Measurements from ENCODE around the gene GXYLT1. TPM values are rescaled to one million over a fixed set of nuclear protein-coding genes. Genes with fewer than 3 reads are reported as not detected.

GXYLT1 gene
- total and polyA plus RNA-seq, 3 donors from 2014 or later: 13.7 to 29.9 (median 28.5) TPM

GRCh38 chr12:42145552-42146215, 1.0 kb upstream of the GXYLT1 start:
- TF ChIP-seq POLR2A (IDR thresholded peaks at IDR 0.05): no peak
- TF ChIP-seq, protein P1, sequence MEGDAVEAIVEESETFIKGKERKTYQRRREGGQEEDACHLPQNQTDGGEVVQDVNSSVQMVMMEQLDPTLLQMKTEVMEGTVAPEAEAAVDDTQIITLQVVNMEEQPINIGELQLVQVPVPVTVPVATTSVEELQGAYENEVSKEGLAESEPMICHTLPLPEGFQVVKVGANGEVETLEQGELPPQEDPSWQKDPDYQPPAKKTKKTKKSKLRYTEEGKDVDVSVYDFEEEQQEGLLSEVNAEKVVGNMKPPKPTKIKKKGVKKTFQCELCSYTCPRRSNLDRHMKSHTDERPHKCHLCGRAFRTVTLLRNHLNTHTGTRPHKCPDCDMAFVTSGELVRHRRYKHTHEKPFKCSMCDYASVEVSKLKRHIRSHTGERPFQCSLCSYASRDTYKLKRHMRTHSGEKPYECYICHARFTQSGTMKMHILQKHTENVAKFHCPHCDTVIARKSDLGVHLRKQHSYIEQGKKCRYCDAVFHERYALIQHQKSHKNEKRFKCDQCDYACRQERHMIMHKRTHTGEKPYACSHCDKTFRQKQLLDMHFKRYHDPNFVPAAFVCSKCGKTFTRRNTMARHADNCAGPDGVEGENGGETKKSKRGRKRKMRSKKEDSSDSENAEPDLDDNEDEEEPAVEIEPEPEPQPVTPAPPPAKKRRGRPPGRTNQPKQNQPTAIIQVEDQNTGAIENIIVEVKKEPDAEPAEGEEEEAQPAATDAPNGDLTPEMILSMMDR (IDR thresholded peaks at IDR 0.05): no peak
- H3K4me3 ChIP-seq: peak overlapping the region; percentile 82 to 93
- H3K27ac ChIP-seq: peak overlapping the region; percentile 87 to 94
- 54 to 59% methylated on average over 11 of the region's 11 CpGs for WGBS, 2 donors
- H3K36me3 ChIP-seq (ENCODE audit: low read depth, missing control alignments): no peaks in the 10 kb centered on the region
- H3K4me1 ChIP-seq: peaks cover 23% of the 10 kb centered on the region
- no peaks in the 10 kb centered on the region for H3K9me3 ChIP-seq
- intact Hi-C loops (cut with DNase I; ENCODE audit: low total_unique reads): no loop called here
- DNase-seq: no peak
- no peaks in the 10 kb centered on the region for H3K27me3 ChIP-seq

DNA sequence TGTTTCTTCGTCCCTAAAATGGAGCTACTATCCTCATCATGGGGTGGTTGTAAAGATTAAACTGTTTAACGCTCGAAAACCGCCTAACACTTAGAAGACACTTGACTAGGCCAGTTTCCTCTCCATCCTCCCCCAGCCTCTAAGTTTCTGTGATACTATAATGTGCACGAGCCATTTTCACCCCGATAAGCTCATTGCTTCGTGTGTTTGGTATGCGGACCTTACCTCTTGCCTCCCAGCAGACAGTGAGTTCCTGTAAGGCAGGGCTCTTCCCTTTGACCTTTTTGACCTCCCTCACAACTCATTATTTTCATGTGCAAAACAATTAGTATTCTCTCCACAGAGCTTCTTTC, 499 bp upstream of the GXYLT1 start:
- DNase-seq: no peak
- intact Hi-C loops (cut with DNase I; ENCODE audit: low total_unique reads): no loop called here
- Histone ChIP-seq H3K9me3 (no peaks in the 10 kb centered on the region), H3K27ac (peak overlapping the region; percentile 87 to 94), H3K4me1 (peaks cover 26% of the 10 kb centered on the region), H3K27me3 (no peaks in the 10 kb centered on the region), H3K4me3 (peak overlapping the region; percentile 82 to 93), H3K36me3 (ENCODE audit: low read depth, missing control alignments) (no peaks in the 10 kb centered on the region)
- 12 to 16% methylated on average over 8 of the region's 8 CpGs for WGBS, 2 donors
- no peak for TF ChIP-seq POLR2A (IDR thresholded peaks at IDR 0.05)
- TF ChIP-seq, protein P1 (IDR thresholded peaks at IDR 0.05): no peak

- intact Hi-C loops (cut with DNase I; ENCODE audit: low total_unique reads): no loop called here
- peak overlapping the region; percentile 87 to 94 for H3K27ac ChIP-seq
- H3K9me3 ChIP-seq: no peaks in the 10 kb centered on the region
- no peaks in the 10 kb centered on the region for H3K27me3 ChIP-seq
- peaks cover 26% of the 10 kb centered on the region for H3K4me1 ChIP-seq
- peak; percentile 50 for DNase-seq
- TF ChIP-seq, protein P1 (IDR thresholded peaks at IDR 0.05): no peak
- no peak for TF ChIP-seq POLR2A (IDR thresholded peaks at IDR 0.05)
- peak overlapping the region; percentile 82 to 93 for H3K4me3 ChIP-seq
- H3K36me3 ChIP-seq (ENCODE audit: low read depth, missing control alignments): no peaks in the 10 kb centered on the region
- WGBS, 2 donors: 0% methylated on average over 10 to 21 of the region's 21 CpGs
Observed at GRCh38 chr12:42144158-42144407, 591 bp downstream of the GXYLT1 start.

DNA sequence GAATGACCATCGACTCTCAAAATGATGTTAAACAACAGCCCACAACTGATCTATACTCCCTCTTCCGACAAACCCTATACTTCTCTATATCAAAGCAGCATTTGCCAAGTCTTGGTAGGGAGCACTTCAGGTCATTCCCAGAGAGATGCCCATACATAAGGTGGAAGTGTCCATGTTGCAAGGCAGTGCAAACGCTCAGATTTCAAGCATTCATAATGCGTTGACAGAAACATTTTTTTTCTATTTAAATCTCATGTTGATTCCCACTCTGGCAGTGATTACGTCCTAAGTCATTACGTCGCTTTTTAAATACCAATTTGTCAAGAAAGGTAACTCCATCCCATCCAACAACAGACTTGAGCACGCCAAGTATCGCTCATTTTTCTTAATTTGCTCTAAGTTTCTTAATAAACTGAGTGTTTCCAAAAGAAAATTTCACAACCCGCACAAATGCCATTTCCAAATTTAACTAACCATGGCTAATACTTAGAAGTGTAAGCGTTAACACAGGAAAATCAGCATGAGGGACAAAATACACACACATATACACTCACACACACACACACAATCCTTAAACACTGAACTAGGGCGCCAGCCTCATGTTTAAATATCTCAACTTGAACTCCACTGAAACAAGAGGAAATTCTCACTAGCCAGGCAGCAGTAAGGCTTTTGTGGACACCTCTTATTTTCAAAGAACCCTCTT, 1.1 kb downstream of the GXYLT1 start:
- H3K27me3 ChIP-seq: no peaks in the 10 kb centered on the region
- 13 to 15% methylated on average over 12 of the region's 12 CpGs for WGBS, 2 donors
- TF ChIP-seq, protein P1 (IDR thresholded peaks at IDR 0.05): no peak
- no peak for TF ChIP-seq POLR2A (IDR thresholded peaks at IDR 0.05)
- no peaks in the 10 kb centered on the region for H3K9me3 ChIP-seq
- no peaks in the 10 kb centered on the region for H3K36me3 ChIP-seq (ENCODE audit: low read depth, missing control alignments)
- peaks cover 30% of the 10 kb centered on the region for H3K4me1 ChIP-seq
- intact Hi-C loops (cut with DNase I; ENCODE audit: low total_unique reads): no loop called here
- no peak for DNase-seq
- H3K4me3 ChIP-seq: peak overlapping the region; percentile 82 to 93
- H3K27ac ChIP-seq: peak overlapping the region; percentile 87 to 94

Measured in testis (tissue), 3 donors.